GM12878 (cell line): ENCODE measurements around the gene ZBTB9. TPM values are rescaled to one million over a fixed set of nuclear protein-coding genes. Genes with fewer than 3 reads are reported as not detected.

Source experiments
- BACH1 ChIP-seq: fragments of 450-650 bp; IDR thresholded peaks from 2 replicates; pipeline ENCODE4 v1.6.1; 2017; ENCODE audit warnings: mild to moderate bottlenecking, borderline replicate concordance
- PAX5 ChIP-seq: IDR thresholded peaks from 2 replicates; pipeline ENCODE4 v1.6.1; 2011; ENCODE audit warnings: low read depth, low read length, borderline replicate concordance
- SKIL ChIP-seq: fragments of 450-650 bp; IDR thresholded peaks from 2 replicates; pipeline ENCODE4 v1.6.1; 2017; ENCODE audit warnings: mild to moderate bottlenecking, low read depth, inconsistent platforms; ENCODE audit not compliant: poor library complexity, severe bottlenecking
- ZNF207 ChIP-seq: fragments of 450-650 bp; IDR thresholded peaks from 2 replicates; pipeline ENCODE4 v1.6.1; 2014; ENCODE audit warnings: antibody characterized with exemption, mild to moderate bottlenecking, borderline replicate concordance
- ZNF24 ChIP-seq: fragments of 450-650 bp; IDR thresholded peaks from 2 replicates; pipeline ENCODE4 v1.6.1; 2017; ENCODE audit warnings: antibody characterized with exemption, mild to moderate bottlenecking
- polyA plus RNA-seq, 11 experiments: library from polyadenylated mRNA; depleted of rRNA in 4 of 11; unstranded in 6 of 11; stranded (reverse) in 5 of 11; fragments of >200 nt; fragmentation: Nextera tagmentation in 4 of 11; fragmentation: Illumina TruSeq in 1 of 11; extraction: Ambion mirVana in 4 of 11; extraction: Trizol in 1 of 11; gene quantifications; 1 replicate in 1 of 11; 2 replicates in 10 of 11; pipeline versions ENCODE4 v1.2.1 to v1.2.3, GENCODE V29; 2011 to 2016; ENCODE audit warnings: inconsistent platforms in 2 of 11, missing spikeins in 2 of 11, low read depth in 1 of 11
- total RNA-seq, 4 experiments: library from RNA; depleted of rRNA in 3 of 4; stranded (reverse); fragments of >200 nt in 3 of 4; fragmentation: Illumina TruSeq in 1 of 4; extraction: Trizol in 1 of 4; gene quantifications; 2 replicates each; pipeline versions ENCODE4 v1.2.1 to v1.2.3, GENCODE V29; 2013 to 2021
- TF ChIP-seq, protein P1 (sequence below): fragments of 450-650 bp; IDR thresholded peaks from 2 replicates; pipeline ENCODE4 v1.6.1; 2017; ENCODE audit warnings: mild to moderate bottlenecking

The ZBTB9 gene
- total and polyA plus RNA-seq, 10 of the 15 experiments (the other 5 are each of a cell fraction or from before 2014, with no cell fraction given) = 1.5 to 12.7 (median 6.9) TPM

DNA sequence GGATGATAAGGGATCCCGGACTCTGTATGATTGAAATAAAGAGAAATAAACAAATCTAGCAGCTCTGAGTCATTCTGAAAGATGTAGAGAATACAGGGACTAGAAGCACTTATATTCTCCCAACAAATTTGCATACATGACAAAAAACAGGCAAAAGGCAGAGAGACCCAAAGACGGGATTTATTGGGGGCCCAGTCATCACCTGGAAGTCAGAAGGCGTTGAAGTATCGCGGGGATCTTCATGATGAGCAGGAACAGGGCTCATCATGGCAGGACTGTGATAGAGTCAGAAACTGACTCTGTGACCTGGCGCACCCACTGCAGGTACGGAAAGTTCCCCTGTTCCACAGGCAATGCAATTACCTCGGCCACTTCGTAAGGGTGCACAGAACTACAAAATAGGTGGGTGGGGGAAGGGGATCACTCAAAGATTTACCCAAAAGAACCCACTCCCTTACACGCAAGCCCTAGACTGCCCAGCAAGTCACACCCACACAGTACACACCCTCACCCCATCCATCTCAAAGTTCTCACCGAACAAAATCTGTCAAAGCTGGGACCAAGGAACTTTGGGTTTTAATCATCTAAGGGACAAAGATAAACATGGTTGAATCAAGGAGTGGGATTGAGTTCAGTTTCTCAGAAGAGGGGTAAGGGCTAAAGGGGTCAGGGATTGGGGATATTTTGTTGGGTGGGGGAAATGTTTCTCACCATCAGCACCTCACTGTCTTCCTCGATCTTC, 37.8 kb upstream of the ZBTB9 start (continued):
- TF ChIP-seq, protein P1, sequence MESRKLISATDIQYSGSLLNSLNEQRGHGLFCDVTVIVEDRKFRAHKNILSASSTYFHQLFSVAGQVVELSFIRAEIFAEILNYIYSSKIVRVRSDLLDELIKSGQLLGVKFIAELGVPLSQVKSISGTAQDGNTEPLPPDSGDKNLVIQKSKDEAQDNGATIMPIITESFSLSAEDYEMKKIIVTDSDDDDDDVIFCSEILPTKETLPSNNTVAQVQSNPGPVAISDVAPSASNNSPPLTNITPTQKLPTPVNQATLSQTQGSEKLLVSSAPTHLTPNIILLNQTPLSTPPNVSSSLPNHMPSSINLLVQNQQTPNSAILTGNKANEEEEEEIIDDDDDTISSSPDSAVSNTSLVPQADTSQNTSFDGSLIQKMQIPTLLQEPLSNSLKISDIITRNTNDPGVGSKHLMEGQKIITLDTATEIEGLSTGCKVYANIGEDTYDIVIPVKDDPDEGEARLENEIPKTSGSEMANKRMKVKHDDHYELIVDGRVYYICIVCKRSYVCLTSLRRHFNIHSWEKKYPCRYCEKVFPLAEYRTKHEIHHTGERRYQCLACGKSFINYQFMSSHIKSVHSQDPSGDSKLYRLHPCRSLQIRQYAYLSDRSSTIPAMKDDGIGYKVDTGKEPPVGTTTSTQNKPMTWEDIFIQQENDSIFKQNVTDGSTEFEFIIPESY = no peak
- peak; percentile 22; the same call in 1 of the 2 replicates for TF ChIP-seq ZNF207
- peak; percentile 50; the same call in 1 of the 2 replicates for TF ChIP-seq PAX5
- 0 out of 2 replicates have a peak, but pooled peaks have one; percentile 27 for TF ChIP-seq BACH1
- TF ChIP-seq SKIL = peak; percentile 33
- TF ChIP-seq ZNF24 = 0 out of 2 replicates have a peak, but pooled peaks have one; percentile 11
